BE2C (cell line): ENCODE data around the gene BRI3.

Experiments
- DNase-seq: peaks from one replicate; pipeline ENCODE4 v3.0.0-alpha.2; 2020
- H3K27me3 ChIP-seq: fragments of 250-450 bp; sonication (Bioruptor Pico); 2 replicates; pipeline ENCODE4 v1.5.1; 2020; ENCODE audit warnings: mild to moderate bottlenecking
- H3K36me3 ChIP-seq: fragments of 250-450 bp; sonication (Bioruptor Pico); 2 replicates; pipeline ENCODE4 v1.5.1; 2020; ENCODE audit warnings: mild to moderate bottlenecking
- H3K4me1 ChIP-seq: fragments of 250-450 bp; sonication (Bioruptor Pico); 2 replicates; pipeline ENCODE4 v1.5.1; 2020
- H3K4me3 ChIP-seq: 2 replicates; pipeline ENCODE4 v1.5.1; 2011; ENCODE audit warnings: low read depth, low read length
- H3K9me3 ChIP-seq: fragments of 250-450 bp; sonication (Bioruptor Pico); 2 replicates; pipeline ENCODE4 v1.5.1; 2020
- CTCF ChIP-seq: IDR thresholded peaks from 2 replicates; pipeline ENCODE4 v1.5.1; 2012; ENCODE audit warnings: mild to moderate bottlenecking, low read depth, low read length

The BRI3 gene

DNA sequence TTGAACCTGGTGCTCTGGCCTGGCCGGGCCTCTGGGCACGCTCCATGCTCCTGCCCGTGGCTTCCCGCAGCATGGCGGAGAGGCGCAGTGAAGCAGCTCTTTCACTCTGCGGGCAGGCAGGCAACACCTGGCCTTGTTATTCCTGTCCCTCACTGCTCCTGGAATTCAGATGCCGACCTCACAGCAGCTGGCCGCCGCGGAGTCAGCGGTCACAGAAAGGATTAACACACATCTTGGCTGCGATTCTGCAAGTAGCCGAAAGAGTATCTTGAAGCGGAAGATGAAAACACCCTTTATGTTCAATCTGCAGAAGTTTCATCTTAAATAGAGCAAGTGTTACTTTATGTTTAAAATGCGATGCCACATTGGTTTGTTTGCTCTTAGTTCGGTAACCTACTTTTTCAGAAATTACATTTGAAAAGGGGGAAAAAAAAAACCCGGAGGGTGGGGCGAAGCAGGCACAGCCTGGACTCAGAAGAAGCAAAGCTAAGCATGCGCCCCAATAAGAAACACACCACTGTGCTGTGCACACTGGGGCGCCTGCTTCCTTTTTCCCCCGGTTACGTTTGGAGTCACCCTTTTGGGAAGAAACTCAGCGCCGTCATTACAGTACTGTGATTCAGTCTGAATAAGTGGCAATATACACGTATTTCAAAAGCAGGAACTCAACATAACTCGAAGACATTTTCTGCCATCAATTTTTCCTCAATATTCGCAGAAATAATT, 42.3 kb downstream of the BRI3 start:
- no peak for TF ChIP-seq CTCF
- H3K36me3 ChIP-seq, result no peaks in the 10 kb centered on the region
- DNase-seq, result no peak
- H3K27me3 ChIP-seq, result peaks cover 17% of the 10 kb centered on the region
- H3K9me3 ChIP-seq, result no peaks in the 10 kb centered on the region
- no peak overlapping the region for H3K4me3 ChIP-seq
- H3K4me1 ChIP-seq, result no peaks in the 10 kb centered on the region

- Histone ChIP-seq H3K4me3 (no peak overlapping the region), H3K27me3 (peaks cover 14% of the 10 kb centered on the region), H3K9me3 (no peaks in the 10 kb centered on the region), H3K4me1 (no peaks in the 10 kb centered on the region), H3K36me3 (no peaks in the 10 kb centered on the region)
- no peak for TF ChIP-seq CTCF
- no peak for DNase-seq
These were observed 43.3 kb downstream of the BRI3 start for GRCh38 chr7:98324782-98325181.

GRCh38 chr7:98329100-98329790, 47.8 kb downstream of the BRI3 start:
- Histone ChIP-seq H3K4me3 (no peak overlapping the region), H3K27me3 (no peaks in the 10 kb centered on the region), H3K4me1 (no peaks in the 10 kb centered on the region), H3K36me3 (no peaks in the 10 kb centered on the region), H3K9me3 (no peaks in the 10 kb centered on the region)
- TF ChIP-seq CTCF, result no peak
- DNase-seq, result no peak

DNA sequence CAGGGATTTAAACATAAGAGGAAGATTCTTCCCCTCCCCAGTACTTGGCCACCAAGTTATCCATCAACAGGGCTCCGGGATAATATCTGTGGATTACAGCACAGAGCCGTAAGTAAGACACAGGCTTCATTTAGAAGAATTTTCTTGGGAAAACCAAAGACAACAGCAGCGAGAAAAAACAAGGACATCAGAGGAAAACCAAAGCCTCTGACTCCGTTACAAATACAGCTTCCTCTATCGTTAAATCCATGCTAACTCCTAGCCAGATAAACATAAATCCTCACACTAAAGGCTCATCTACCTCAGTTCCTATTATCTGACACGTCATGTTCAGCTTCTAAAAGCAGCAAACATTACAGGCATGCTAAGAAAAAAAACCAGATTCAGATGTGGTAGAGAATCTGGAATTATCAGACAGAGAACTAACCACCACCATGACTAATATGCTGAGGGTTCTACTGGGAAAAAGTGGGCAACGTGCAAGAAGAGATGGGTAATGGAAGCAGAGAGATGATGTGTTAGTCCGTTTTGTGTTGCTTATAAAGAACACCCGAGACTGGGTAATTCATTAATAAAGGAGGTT, 48.4 kb downstream of the BRI3 start:
- H3K27me3 ChIP-seq, result no peaks in the 10 kb centered on the region
- H3K9me3 ChIP-seq, result no peaks in the 10 kb centered on the region
- H3K4me3 ChIP-seq, result no peak overlapping the region
- H3K4me1 ChIP-seq, result no peaks in the 10 kb centered on the region
- no peak for DNase-seq
- no peaks in the 10 kb centered on the region for H3K36me3 ChIP-seq
- no peak for TF ChIP-seq CTCF

- Histone ChIP-seq H3K4me1 (no peaks in the 10 kb centered on the region), H3K4me3 (no peak overlapping the region), H3K27me3 (no peaks in the 10 kb centered on the region), H3K36me3 (no peaks in the 10 kb centered on the region), H3K9me3 (no peaks in the 10 kb centered on the region)
- TF ChIP-seq CTCF, result no peak
- no peak for DNase-seq
These were observed 49.5 kb downstream of the BRI3 start for GRCh38 chr7:98330926-98331529.
